HCT116 (cell line): ENCODE data around the gene XAB2. TPM values are rescaled to one million over a fixed set of nuclear protein-coding genes. Genes with fewer than 3 reads are reported as not detected.

Source experiments
- ATAC-seq: fragments of 200-7000 bp; cut with Tn5 transposase; 2 replicates; pipeline ENCODE4 v1.9.1; 2020; ENCODE audit warnings: mild to moderate bottlenecking, moderate library complexity
- BruUV-seq: library from RNA; stranded (reverse); fragments of 400-500 nt; replicated peaks from 2 replicates; lab custom pipeline; 2021; lab: Mats Ljungman, UMichigan
- CTCF ChIA-PET: fragments of 300-600 bp; sonication (Branson Sonifier 250); formaldehyde crosslinking; loops from one replicate; lab custom pipeline; 2021; ENCODE audit warnings: antibody characterized with exemption; lab: Charles Lee
- POLR2A ChIA-PET: fragments of 300-600, 350-600 bp; sonication (Branson Sonifier 250); formaldehyde crosslinking; loops from one replicate; lab custom pipeline; 2021; ENCODE audit warnings: antibody characterized with exemption; lab: Charles Lee
- RAD21 ChIA-PET, 2 experiments: fragments of 300-600 bp; sonication (Branson Sonifier 250); formaldehyde crosslinking; loops; one replicate each; lab custom pipeline; 2023; ENCODE audit warnings: low total read pairs in 2 of 2; ENCODE audit not compliant: uncharacterized antibody in 2 of 2, unreplicated experiment in 2 of 2, low non-redundant PET in 1 of 2; lab: Charles Lee
- DNase-seq: peaks from one replicate; pipeline ENCODE4 v3.0.0-alpha.2; 2010; ENCODE audit warnings: low read depth, low spot score
- H2AFZ ChIP-seq: fragments of 200-600 bp; shearing (Covaris generic), sonication (generic); 2 replicates; pipeline ENCODE4 v1.6.1; 2017; ENCODE audit warnings: low read depth, mixed run types, mixed read lengths, antibody characterized with exemption, low read length; ENCODE audit not compliant: poor library complexity, severe bottlenecking
- H3K27ac ChIP-seq: 2 replicates; pipeline ENCODE4 v1.5.1; 2012; ENCODE audit warnings: low read depth, low read length
- H3K27me3 ChIP-seq: fragments of 200-600 bp; sonication (generic); 2 replicates; pipeline ENCODE4 v1.6.1; 2016; ENCODE audit warnings: mixed run types, low read length, mixed read lengths; ENCODE audit not compliant: insufficient read depth
- H3K36me3 ChIP-seq, 2 experiments: fragments of 200-500 bp in 1 of 2; fragments of 200-600 bp in 1 of 2; sonication (Bioruptor generic) in 1 of 2; sonication (generic) in 1 of 2; 2 replicates each; pipeline versions ENCODE4 v1.5.1 to v1.6.1; 2014 to 2016; ENCODE audit warnings: low read length in 2 of 2, inconsistent platforms in 1 of 2, mixed read lengths in 1 of 2, mixed run types in 1 of 2; ENCODE audit not compliant: insufficient read depth in 2 of 2, control insufficient read depth in 1 of 2
- H3K4me1 ChIP-seq, 2 experiments: fragments of 200-600 bp in 1 of 2; sonication (generic) in 1 of 2; 2 replicates each; pipeline versions ENCODE4 v1.5.1 to v1.6.1; 2012 to 2017; ENCODE audit warnings: low read length in 2 of 2, inconsistent platforms in 1 of 2, mild to moderate bottlenecking in 1 of 2, mixed read lengths in 1 of 2, mixed run types in 1 of 2, moderate library complexity in 1 of 2; ENCODE audit not compliant: insufficient read depth in 2 of 2, control insufficient read depth in 1 of 2
- H3K4me2 ChIP-seq: fragments of 200-600 bp; sonication (generic); 2 replicates; pipeline ENCODE4 v1.6.1; 2017; ENCODE audit warnings: mixed run types, low read length, mixed read lengths
- H3K4me3 ChIP-seq, 2 experiments: fragments of 200-600 bp in 1 of 2; sonication (generic) in 1 of 2; replicated peaks in 1 of 2; 2 replicates each; pipeline ENCODE4 v1.5.1; 2011 to 2016; ENCODE audit warnings: low read length in 2 of 2, control low read depth in 1 of 2, low read depth in 1 of 2, mild to moderate bottlenecking in 1 of 2, mixed read lengths in 1 of 2, mixed run types in 1 of 2
- H3K79me2 ChIP-seq: fragments of 200-600 bp; sonication (generic); 2 replicates; pipeline ENCODE4 v1.6.1; 2017; ENCODE audit warnings: mild to moderate bottlenecking, mixed run types, low read length, moderate library complexity, mixed read lengths; ENCODE audit not compliant: insufficient read depth
- H3K9ac ChIP-seq: fragments of 200-600 bp; sonication (generic); 2 replicates; pipeline ENCODE4 v1.6.1; 2016; ENCODE audit warnings: low read length, mixed read lengths
- H3K9me2 ChIP-seq: fragments of 200-600 bp; sonication (generic), shearing (Covaris generic); 2 replicates; pipeline ENCODE4 v1.6.1; 2017; ENCODE audit warnings: mixed run types, mild to moderate bottlenecking, moderate library complexity; ENCODE audit not compliant: insufficient read depth
- H3K9me3 ChIP-seq, 2 experiments: fragments of 200-500 bp in 1 of 2; fragments of 200-600 bp in 1 of 2; sonication (Bioruptor generic) in 1 of 2; sonication (generic) in 1 of 2; 2 replicates each; pipeline ENCODE4 v1.6.1; 2014 to 2017; ENCODE audit warnings: low read length in 2 of 2, mixed read lengths in 2 of 2, inconsistent platforms in 1 of 2, low read depth in 1 of 2, mild to moderate bottlenecking in 1 of 2, mixed run types in 1 of 2, moderate library complexity in 1 of 2; ENCODE audit not compliant: control insufficient read depth in 1 of 2, insufficient read depth in 1 of 2
- H4K20me1 ChIP-seq: fragments of 200-600 bp; sonication (generic), shearing (Covaris generic); 2 replicates; pipeline ENCODE4 v1.6.1; 2017; ENCODE audit warnings: mixed run types, mild to moderate bottlenecking, moderate library complexity; ENCODE audit not compliant: insufficient read depth
- CBX3 ChIP-seq: IDR thresholded peaks from 2 replicates; pipeline ENCODE4 v1.6.1; 2012; ENCODE audit warnings: low read depth
- CEBPB ChIP-seq: IDR thresholded peaks from 2 replicates; pipeline ENCODE4 v1.6.1; 2012; ENCODE audit warnings: low read depth
- EGR1 ChIP-seq: IDR thresholded peaks from 2 replicates; pipeline ENCODE4 v1.6.1; 2012; ENCODE audit warnings: low read depth
- ELF1 ChIP-seq: IDR thresholded peaks from 2 replicates; pipeline ENCODE4 v1.6.1; 2012; ENCODE audit warnings: low read depth, borderline replicate concordance
- FOSL1 ChIP-seq: IDR thresholded peaks from 2 replicates; pipeline ENCODE4 v1.6.1; 2012; ENCODE audit warnings: low read depth
- JUND ChIP-seq: IDR thresholded peaks from 2 replicates; pipeline ENCODE4 v1.6.1; 2012
- MAX ChIP-seq: IDR thresholded peaks from 2 replicates; pipeline ENCODE4 v1.6.1; 2012
- POLR2AphosphoS5 ChIP-seq: IDR thresholded peaks from 2 replicates; pipeline ENCODE4 v1.6.1; 2011; ENCODE audit warnings: mild to moderate bottlenecking, low read depth, low read length, moderate library complexity
- RAD21 ChIP-seq: IDR thresholded peaks from 2 replicates; pipeline ENCODE4 v1.6.1; 2012; ENCODE audit warnings: low read depth, mild to moderate bottlenecking
- REST ChIP-seq: IDR thresholded peaks from 2 replicates; pipeline ENCODE4 v1.6.1; 2012; ENCODE audit warnings: low read depth
- SIN3A ChIP-seq: IDR thresholded peaks from 2 replicates; pipeline ENCODE4 v1.6.1; 2012; ENCODE audit warnings: low read depth
- SP1 ChIP-seq: IDR thresholded peaks from 2 replicates; pipeline ENCODE4 v1.6.1; 2012; ENCODE audit warnings: low read depth
- SRF ChIP-seq: IDR thresholded peaks from 2 replicates; pipeline ENCODE4 v1.6.1; 2012; ENCODE audit warnings: low read depth
- TCF7L2 ChIP-seq: IDR thresholded peaks from 2 replicates; pipeline ENCODE4 v1.7.0; 2011; ENCODE audit warnings: borderline replicate concordance, inconsistent platforms; ENCODE audit not compliant: insufficient read depth, insufficient read length; ENCODE audit errors: extremely low read depth
- ZBTB33 ChIP-seq: IDR thresholded peaks from 2 replicates; pipeline ENCODE4 v1.6.1; 2011; ENCODE audit warnings: mild to moderate bottlenecking, low read length, moderate library complexity; ENCODE audit not compliant: insufficient replicate concordance; ENCODE audit errors: extremely low read depth
- ZFX ChIP-seq: fragments of 450-650 bp; IDR thresholded peaks from 2 replicates; pipeline ENCODE4 v1.6.1; 2017
- ZNF274 ChIP-seq: fragments of 200-500 bp; sonication (Bioruptor generic); IDR thresholded peaks from 2 replicates; pipeline ENCODE4 v1.6.1; 2014; ENCODE audit warnings: mild to moderate bottlenecking, low read depth, low read length, inconsistent platforms
- intact Hi-C: fragments of 100-400 bp; cut with micrococcal nuclease; formaldehyde crosslinking; loops from 2 replicates; pipeline ENCODE4 v1.10.0; 2022
- total RNA-seq: library from RNA; stranded (reverse); gene quantifications from one replicate; pipeline ENCODE4 v1.2.1, GENCODE V29; 2021; ENCODE audit not compliant: unreplicated experiment

XAB2 gene
- total RNA-seq, 1 experiment from 2014 or later, result 103 TPM

- Histone ChIP-seq H3K27ac (no peak overlapping the region), H3K4me1 (no peaks in the 10 kb centered on the region), H2AFZ (no peak overlapping the region), H3K4me2 (no peak overlapping the region), H3K9me3 (no peaks in the 10 kb centered on the region), H3K9me2 (no peaks in the 10 kb centered on the region), H3K27me3 (no peaks in the 10 kb centered on the region), H3K9ac (no peak overlapping the region), H4K20me1 (no peaks in the 10 kb centered on the region), H3K4me3 (no peak overlapping the region), H3K79me2 (no peaks in the 10 kb centered on the region), H3K36me3 (no peaks in the 10 kb centered on the region)
- TF ChIP-seq ELF1 (no peak), CEBPB (no peak), SP1 (no peak), RAD21 (no peak), EGR1 (no peak), MAX (no peak), POLR2AphosphoS5 (no peak), ZBTB33 (no peak), SIN3A (no peak), SRF (no peak), ZNF274 (no peak), CBX3 (no peak), JUND (no peak), REST (no peak), ZFX (no peak), FOSL1 (no peak), TCF7L2 (no peak)
- ChIA-PET POLR2A (no interaction called here), RAD21 (no interaction called here), CTCF (interaction anchor here (1.2 kb wide), 1 partner anchor 90 kb away, joined by 3 read pairs; no protein-coding TSS in a partner anchor)
- DNase-seq, result no peak
- BruUV-seq, result no TSS peak
- intact Hi-C loops, result no loop called here
- ATAC-seq, result no peak
These were observed 28.9 kb upstream of the XAB2 start for GRCh38 chr19:7658219-7658686.
